ENCODE measurements around the gene EGF. TPM values are rescaled to one million over a fixed set of nuclear protein-coding genes. Genes with fewer than 3 reads are reported as not detected.

Gene EGF
- total and polyA plus RNA-seq, 3 donors from 2014 or later = 0.79 to 1.3 (median 0.87) TPM

DNA sequence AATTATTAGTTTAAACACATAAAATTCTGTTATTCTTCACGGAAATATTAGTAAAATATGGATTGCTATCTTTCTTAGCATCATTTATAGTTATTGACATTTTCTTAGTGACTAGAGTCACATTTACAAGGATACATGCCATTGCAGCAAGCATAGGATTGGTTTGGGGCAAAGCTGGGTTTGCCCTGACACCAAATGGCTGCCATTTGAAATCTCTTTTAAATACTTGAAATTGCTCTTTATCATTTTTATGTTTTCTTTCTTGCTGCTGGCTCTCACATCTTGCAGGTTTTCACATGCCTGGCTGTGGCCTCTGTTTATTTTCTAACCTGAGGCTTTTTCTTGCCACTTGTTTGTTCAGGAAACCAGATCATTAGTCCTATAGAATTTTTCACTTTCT, 39.9 kb downstream of the EGF start:
- H3K36me3 ChIP-seq (ENCODE audit: low read depth, missing control alignments) = no peaks in the 10 kb centered on the region
- no peaks in the 10 kb centered on the region for H3K4me1 ChIP-seq
- no peaks in the 10 kb centered on the region for H3K9me3 ChIP-seq
- H3K4me3 ChIP-seq = no peak overlapping the region
- no peak overlapping the region for H3K27ac ChIP-seq
- no peaks in the 10 kb centered on the region for H3K27me3 ChIP-seq
- TF ChIP-seq POLR2A (IDR thresholded peaks at IDR 0.05) = no peak
- DNase-seq = no peak
- intact Hi-C loops (cut with DNase I; ENCODE audit: low total_unique reads) = no loop called here
- 71 to 75% methylated on average over 1 of the region's 1 CpG for WGBS, 2 donors

DNA sequence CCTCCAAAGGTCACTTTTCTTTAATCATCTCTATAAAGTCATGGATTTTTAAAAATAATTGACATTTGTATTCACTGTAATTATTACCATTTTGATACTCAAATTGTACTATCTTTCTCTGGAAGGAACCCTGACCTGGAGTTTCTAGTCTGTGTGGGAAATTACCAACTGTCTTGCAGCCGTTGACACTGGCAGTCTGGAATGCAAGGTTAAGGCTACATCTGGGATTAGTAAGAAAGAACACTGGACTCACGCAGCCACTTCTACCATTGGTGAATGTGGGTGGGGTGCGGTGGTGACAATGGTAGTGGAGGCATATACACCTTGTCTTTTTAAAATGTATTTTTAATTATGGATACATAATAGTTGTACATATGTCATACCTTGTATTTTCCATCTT, 40.9 kb downstream of the EGF start:
- intact Hi-C loops (cut with DNase I; ENCODE audit: low total_unique reads) = no loop called here

DNA sequence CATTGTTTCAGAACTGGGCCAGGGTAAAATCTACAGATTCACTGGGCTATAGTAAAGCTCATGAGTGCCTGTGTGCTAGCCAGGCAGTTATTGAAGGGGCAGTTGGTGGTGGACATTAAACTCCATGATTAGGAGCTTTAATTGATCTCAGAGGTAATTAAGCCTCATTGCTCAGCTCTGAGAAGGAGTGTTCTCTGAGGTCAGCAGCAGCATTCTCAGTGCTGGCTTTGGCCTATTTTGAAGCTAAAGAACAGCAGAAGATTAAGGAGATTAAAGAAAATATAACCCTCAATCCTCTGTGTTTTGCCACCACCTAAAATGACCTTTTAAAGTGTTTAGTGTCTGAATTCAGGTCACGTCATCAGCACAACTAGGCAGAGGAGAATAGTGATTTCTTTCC, 42.5 kb downstream of the EGF start:
- Histone ChIP-seq H3K4me3 (no peak overlapping the region), H3K27me3 (no peaks in the 10 kb centered on the region), H3K4me1 (no peaks in the 10 kb centered on the region), H3K36me3 (ENCODE audit: low read depth, missing control alignments) (no peaks in the 10 kb centered on the region), H3K9me3 (no peaks in the 10 kb centered on the region), H3K27ac (no peak overlapping the region)
- WGBS, 2 donors = 97 to 100% methylated on average over 1 of the region's 1 CpG
- intact Hi-C loops (cut with DNase I; ENCODE audit: low total_unique reads) = no loop called here
- DNase-seq = no peak
- no peak for TF ChIP-seq POLR2A (IDR thresholded peaks at IDR 0.05)
- TF ChIP-seq, protein P1, sequence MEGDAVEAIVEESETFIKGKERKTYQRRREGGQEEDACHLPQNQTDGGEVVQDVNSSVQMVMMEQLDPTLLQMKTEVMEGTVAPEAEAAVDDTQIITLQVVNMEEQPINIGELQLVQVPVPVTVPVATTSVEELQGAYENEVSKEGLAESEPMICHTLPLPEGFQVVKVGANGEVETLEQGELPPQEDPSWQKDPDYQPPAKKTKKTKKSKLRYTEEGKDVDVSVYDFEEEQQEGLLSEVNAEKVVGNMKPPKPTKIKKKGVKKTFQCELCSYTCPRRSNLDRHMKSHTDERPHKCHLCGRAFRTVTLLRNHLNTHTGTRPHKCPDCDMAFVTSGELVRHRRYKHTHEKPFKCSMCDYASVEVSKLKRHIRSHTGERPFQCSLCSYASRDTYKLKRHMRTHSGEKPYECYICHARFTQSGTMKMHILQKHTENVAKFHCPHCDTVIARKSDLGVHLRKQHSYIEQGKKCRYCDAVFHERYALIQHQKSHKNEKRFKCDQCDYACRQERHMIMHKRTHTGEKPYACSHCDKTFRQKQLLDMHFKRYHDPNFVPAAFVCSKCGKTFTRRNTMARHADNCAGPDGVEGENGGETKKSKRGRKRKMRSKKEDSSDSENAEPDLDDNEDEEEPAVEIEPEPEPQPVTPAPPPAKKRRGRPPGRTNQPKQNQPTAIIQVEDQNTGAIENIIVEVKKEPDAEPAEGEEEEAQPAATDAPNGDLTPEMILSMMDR (IDR thresholded peaks at IDR 0.05) = no peak

More for the DNA sequence above, 40.9 kb downstream of the EGF start:
- Histone ChIP-seq H3K9me3 (no peaks in the 10 kb centered on the region), H3K4me1 (no peaks in the 10 kb centered on the region), H3K27ac (no peak overlapping the region), H3K27me3 (no peaks in the 10 kb centered on the region), H3K4me3 (no peak overlapping the region), H3K36me3 (ENCODE audit: low read depth, missing control alignments) (no peaks in the 10 kb centered on the region)
- 75 to 84% methylated on average over 3 of the region's 3 CpGs for WGBS, 2 donors
- TF ChIP-seq, protein P1 (IDR thresholded peaks at IDR 0.05) = no peak
- no peak for TF ChIP-seq POLR2A (IDR thresholded peaks at IDR 0.05)
- no peak for DNase-seq

DNA sequence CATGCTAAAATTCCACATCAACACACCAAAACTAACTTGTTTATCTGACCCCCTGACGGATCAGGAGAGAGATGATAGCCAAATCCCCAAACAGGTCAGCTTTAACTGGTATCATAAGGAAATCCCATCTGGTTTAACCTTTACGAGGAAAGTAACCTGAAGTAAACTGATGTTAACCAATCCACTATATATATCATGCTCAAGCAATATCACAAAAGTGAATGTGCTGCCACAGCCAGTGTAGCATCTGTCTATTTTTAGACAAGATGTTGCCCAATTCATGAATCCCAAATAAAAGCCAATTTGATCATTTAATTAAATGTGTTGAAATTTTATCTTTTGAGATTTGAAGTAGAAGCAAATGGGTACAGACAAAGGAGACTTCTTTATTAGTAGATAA, 44.5 kb downstream of the EGF start:
- intact Hi-C loops (cut with DNase I; ENCODE audit: low total_unique reads) = no loop called here
- Histone ChIP-seq H3K9me3 (no peaks in the 10 kb centered on the region), H3K4me3 (no peak overlapping the region), H3K27me3 (no peaks in the 10 kb centered on the region), H3K27ac (no peak overlapping the region), H3K4me1 (no peaks in the 10 kb centered on the region), H3K36me3 (ENCODE audit: low read depth, missing control alignments) (no peaks in the 10 kb centered on the region)
- TF ChIP-seq, protein P1 (IDR thresholded peaks at IDR 0.05) = no peak
- TF ChIP-seq POLR2A (IDR thresholded peaks at IDR 0.05) = no peak
- DNase-seq = no peak
- WGBS, 2 donors = 93 to 94% methylated on average over 2 of the region's 2 CpGs

- Histone ChIP-seq H3K36me3 (ENCODE audit: low read depth, missing control alignments) (no peaks in the 10 kb centered on the region), H3K27me3 (no peaks in the 10 kb centered on the region), H3K4me1 (no peaks in the 10 kb centered on the region), H3K27ac (no peak overlapping the region), H3K9me3 (no peaks in the 10 kb centered on the region), H3K4me3 (no peak overlapping the region)
- intact Hi-C loops (cut with DNase I; ENCODE audit: low total_unique reads) = no loop called here
- DNase-seq = no peak
- no peak for TF ChIP-seq POLR2A (IDR thresholded peaks at IDR 0.05)
- TF ChIP-seq, protein P1 (IDR thresholded peaks at IDR 0.05) = no peak
- 64 to 84% methylated on average over 8 of the region's 8 CpGs for WGBS, 2 donors
Measured at GRCh38 chr4:109959195-109959594, 46.5 kb downstream of the EGF start.

Data from testis (tissue), 3 donors.